ENCODE data around the gene ZDHHC1. TPM values are rescaled to one million over a fixed set of nuclear protein-coding genes. Genes with fewer than 3 reads are reported as not detected.
A peak's percentile ranks its signal among the peaks of the same experiment; 100 is the strongest.

The ZDHHC1 gene
- total and polyA plus RNA-seq, 2 of the 13 experiments (the other 11 are each of a cell fraction or from before 2014, with no cell fraction given): 0.51 to 1.1 TPM

- TF ChIP-seq, protein P1, sequence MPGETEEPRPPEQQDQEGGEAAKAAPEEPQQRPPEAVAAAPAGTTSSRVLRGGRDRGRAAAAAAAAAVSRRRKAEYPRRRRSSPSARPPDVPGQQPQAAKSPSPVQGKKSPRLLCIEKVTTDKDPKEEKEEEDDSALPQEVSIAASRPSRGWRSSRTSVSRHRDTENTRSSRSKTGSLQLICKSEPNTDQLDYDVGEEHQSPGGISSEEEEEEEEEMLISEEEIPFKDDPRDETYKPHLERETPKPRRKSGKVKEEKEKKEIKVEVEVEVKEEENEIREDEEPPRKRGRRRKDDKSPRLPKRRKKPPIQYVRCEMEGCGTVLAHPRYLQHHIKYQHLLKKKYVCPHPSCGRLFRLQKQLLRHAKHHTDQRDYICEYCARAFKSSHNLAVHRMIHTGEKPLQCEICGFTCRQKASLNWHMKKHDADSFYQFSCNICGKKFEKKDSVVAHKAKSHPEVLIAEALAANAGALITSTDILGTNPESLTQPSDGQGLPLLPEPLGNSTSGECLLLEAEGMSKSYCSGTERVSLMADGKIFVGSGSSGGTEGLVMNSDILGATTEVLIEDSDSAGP (CRISPR knock-in tag; IDR thresholded peaks at IDR 0.05; ENCODE audit: borderline replicate concordance): 0 out of 2 replicates have a peak, but pooled peaks have one; percentile 76
- TF ChIP-seq SPEN (CRISPR knock-in tag; IDR thresholded peaks at IDR 0.05; ENCODE audit: low read depth): peak; percentile 69
- peak; percentile 68; the same call in 1 of the 2 replicates for TF ChIP-seq HIVEP1 (CRISPR knock-in tag; IDR thresholded peaks at IDR 0.05)
- TF ChIP-seq ZNF280B (CRISPR knock-in tag; IDR thresholded peaks at IDR 0.05; ENCODE audit: borderline replicate concordance): no peak
- peak; percentile 82 for TF ChIP-seq HDAC2 (CRISPR knock-in tag; IDR thresholded peaks at IDR 0.05)
- TF ChIP-seq CENPT (CRISPR knock-in tag; IDR thresholded peaks at IDR 0.05; ENCODE audit: low read depth): no peak
- peak; percentile 73 for TF ChIP-seq SAP130 (CRISPR knock-in tag; IDR thresholded peaks at IDR 0.05; ENCODE audit: low read depth)
- TF ChIP-seq RCOR2 (CRISPR knock-in tag; IDR thresholded peaks at IDR 0.05): no peak
- TF ChIP-seq ZIK1 (CRISPR knock-in tag; IDR thresholded peaks at IDR 0.05; ENCODE audit: borderline replicate concordance, low read depth): 0 out of 2 replicates have a peak, but pooled peaks have one; percentile 43
- TF ChIP-seq ZNF281 (CRISPR knock-in tag; IDR thresholded peaks at IDR 0.05; ENCODE audit: borderline replicate concordance): peak; percentile 94
- no peak for TF ChIP-seq ZNF562 (CRISPR knock-in tag; IDR thresholded peaks at IDR 0.05; ENCODE audit: borderline replicate concordance)
- peak; percentile 63 for TF ChIP-seq RBFOX2 (IDR thresholded peaks at IDR 0.05; ENCODE audit: low read depth, low read length)
- TF ChIP-seq KDM1A (CRISPR knock-in tag; IDR thresholded peaks at IDR 0.05): peak; percentile 27; the same call in 1 of the 2 replicates
- peak; percentile 72; the same call in 1 of the 2 replicates for TF ChIP-seq NRL (CRISPR knock-in tag; IDR thresholded peaks at IDR 0.05; ENCODE audit: borderline replicate concordance)
- peak; percentile 93 for TF ChIP-seq ZNF772 (CRISPR knock-in tag; IDR thresholded peaks at IDR 0.05)
- peak; percentile 77 for TF ChIP-seq ARID4A (CRISPR knock-in tag; IDR thresholded peaks at IDR 0.05; ENCODE audit: borderline replicate concordance)
These were observed 29.9 kb upstream of the ZDHHC1 start (continued) for GRCh38 chr16:67445913-67446907.

Measured in HepG2 (cell line).